KOPT-K1 (cell line): ENCODE data around the gene GATA6.

Source experiments
- H3K27ac ChIP-seq: fragments of 200-600 bp; sonication (generic); 2 replicates; pipeline ENCODE4 v1.5.1; 2016; ENCODE audit warnings: antibody characterized with exemption, mild to moderate bottlenecking, low read depth, low read length; ENCODE audit not compliant: poor library complexity, severe bottlenecking
- H3K36me3 ChIP-seq: fragments of 200-600 bp; sonication (generic); 2 replicates; pipeline ENCODE4 v1.5.1; 2017; ENCODE audit warnings: antibody characterized with exemption, mild to moderate bottlenecking, low read length, moderate library complexity; ENCODE audit not compliant: insufficient read depth
- H3K9me3 ChIP-seq: fragments of 200-600 bp; sonication (generic); 2 replicates; pipeline ENCODE4 v1.5.1; 2017; ENCODE audit warnings: antibody characterized with exemption, low read length, mild to moderate bottlenecking; ENCODE audit not compliant: insufficient read depth, poor library complexity, severe bottlenecking

The GATA6 gene

GRCh38 chr18:22223965-22224322 is 54.6 kb downstream of the GATA6 start:
- Histone ChIP-seq H3K9me3 (no peaks in the 10 kb centered on the region), H3K27ac (no peak overlapping the region), H3K36me3 (no peaks in the 10 kb centered on the region)

GRCh38 chr18:22224339-22224738 is 55.0 kb downstream of the GATA6 start:
- H3K9me3 ChIP-seq: no peaks in the 10 kb centered on the region
- H3K27ac ChIP-seq: no peak overlapping the region
- H3K36me3 ChIP-seq: no peaks in the 10 kb centered on the region

- Histone ChIP-seq H3K9me3 (no peaks in the 10 kb centered on the region), H3K27ac (no peak overlapping the region), H3K36me3 (no peaks in the 10 kb centered on the region)
Measured at GRCh38 chr18:22226801-22227200, 57.4 kb downstream of the GATA6 start.

- H3K27ac ChIP-seq: no peak overlapping the region
- H3K9me3 ChIP-seq: no peaks in the 10 kb centered on the region
Measured at GRCh38 chr18:22228976-22229375, 59.6 kb downstream of the GATA6 start.

GRCh38 chr18:22229456-22230124 is 60.2 kb downstream of the GATA6 start:
- Histone ChIP-seq H3K36me3 (no peaks in the 10 kb centered on the region), H3K9me3 (no peaks in the 10 kb centered on the region), H3K27ac (no peak overlapping the region)

More at GRCh38 chr18:22228976-22229375, 59.6 kb downstream of the GATA6 start:
- H3K36me3 ChIP-seq: no peaks in the 10 kb centered on the region

- Histone ChIP-seq H3K9me3 (no peaks in the 10 kb centered on the region), H3K36me3 (no peaks in the 10 kb centered on the region), H3K27ac (no peak overlapping the region)
Measured at GRCh38 chr18:22230471-22230945, 61.1 kb downstream of the GATA6 start.

GRCh38 chr18:22233266-22233665 is 63.9 kb downstream of the GATA6 start:
- no peaks in the 10 kb centered on the region for H3K9me3 ChIP-seq

GRCh38 chr18:22238036-22238435 is 68.6 kb downstream of the GATA6 start:
- Histone ChIP-seq H3K9me3 (no peaks in the 10 kb centered on the region), H3K27ac (no peak overlapping the region)

More at GRCh38 chr18:22233266-22233665, 63.9 kb downstream of the GATA6 start:
- Histone ChIP-seq H3K27ac (no peak overlapping the region), H3K36me3 (no peaks in the 10 kb centered on the region)

GRCh38 chr18:22238681-22239080 is 69.3 kb downstream of the GATA6 start:
- no peaks in the 10 kb centered on the region for H3K9me3 ChIP-seq
- H3K27ac ChIP-seq: no peak overlapping the region
- no peaks in the 10 kb centered on the region for H3K36me3 ChIP-seq

More at GRCh38 chr18:22238036-22238435, 68.6 kb downstream of the GATA6 start:
- H3K36me3 ChIP-seq: no peaks in the 10 kb centered on the region

- Histone ChIP-seq H3K36me3 (no peaks in the 10 kb centered on the region), H3K27ac (no peak overlapping the region), H3K9me3 (no peaks in the 10 kb centered on the region)
Measured at GRCh38 chr18:22241921-22242361, 72.6 kb downstream of the GATA6 start.

GRCh38 chr18:22243513-22243912 is 74.1 kb downstream of the GATA6 start:
- Histone ChIP-seq H3K9me3 (no peaks in the 10 kb centered on the region), H3K36me3 (no peaks in the 10 kb centered on the region), H3K27ac (no peak overlapping the region)

GRCh38 chr18:22250026-22250425 is 80.6 kb downstream of the GATA6 start:
- H3K9me3 ChIP-seq: no peaks in the 10 kb centered on the region
- no peak overlapping the region for H3K27ac ChIP-seq
- H3K36me3 ChIP-seq: no peaks in the 10 kb centered on the region

GRCh38 chr18:22250591-22250996 is 81.2 kb downstream of the GATA6 start:
- H3K36me3 ChIP-seq: no peaks in the 10 kb centered on the region
- H3K9me3 ChIP-seq: no peaks in the 10 kb centered on the region
- H3K27ac ChIP-seq: no peak overlapping the region
